ENCODE data around the gene HSD17B2. TPM values are rescaled to one million over a fixed set of nuclear protein-coding genes. Genes with fewer than 3 reads are reported as not detected.

The HSD17B2 gene
- total RNA-seq, 1 donor from 2014 or later = 0.29 TPM

DNA sequence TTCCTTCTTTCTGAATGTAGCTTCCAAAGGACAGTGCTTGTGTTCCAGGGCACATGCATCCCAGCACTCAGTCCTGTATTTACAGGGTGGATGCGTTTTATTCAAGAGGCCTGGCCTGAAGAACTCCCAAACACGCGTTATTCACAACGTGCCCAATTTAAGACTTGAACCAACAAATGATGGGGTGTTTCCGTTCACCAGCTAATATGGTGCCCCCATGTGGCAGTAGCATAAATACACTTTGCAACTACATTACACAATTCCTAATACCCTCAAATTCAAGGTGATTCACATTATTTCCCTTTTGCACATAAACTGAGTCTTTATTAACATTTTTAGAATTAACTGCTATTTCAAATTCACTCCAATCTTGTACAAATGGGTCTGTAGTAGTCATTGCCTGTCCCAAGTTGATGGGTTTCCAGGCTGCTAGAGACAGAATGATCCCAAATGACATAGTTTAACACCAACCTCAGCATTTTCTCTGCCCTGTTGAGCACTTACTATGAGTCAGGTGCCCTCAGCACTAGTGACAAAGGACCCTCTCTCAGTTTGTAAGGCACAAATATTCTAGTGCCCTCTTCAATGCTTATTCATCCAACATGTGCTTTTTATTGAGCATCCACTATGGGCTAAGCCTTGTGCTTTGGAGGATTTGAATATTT lies 26.9 kb downstream of the HSD17B2 start:
- TF ChIP-seq, protein P1, sequence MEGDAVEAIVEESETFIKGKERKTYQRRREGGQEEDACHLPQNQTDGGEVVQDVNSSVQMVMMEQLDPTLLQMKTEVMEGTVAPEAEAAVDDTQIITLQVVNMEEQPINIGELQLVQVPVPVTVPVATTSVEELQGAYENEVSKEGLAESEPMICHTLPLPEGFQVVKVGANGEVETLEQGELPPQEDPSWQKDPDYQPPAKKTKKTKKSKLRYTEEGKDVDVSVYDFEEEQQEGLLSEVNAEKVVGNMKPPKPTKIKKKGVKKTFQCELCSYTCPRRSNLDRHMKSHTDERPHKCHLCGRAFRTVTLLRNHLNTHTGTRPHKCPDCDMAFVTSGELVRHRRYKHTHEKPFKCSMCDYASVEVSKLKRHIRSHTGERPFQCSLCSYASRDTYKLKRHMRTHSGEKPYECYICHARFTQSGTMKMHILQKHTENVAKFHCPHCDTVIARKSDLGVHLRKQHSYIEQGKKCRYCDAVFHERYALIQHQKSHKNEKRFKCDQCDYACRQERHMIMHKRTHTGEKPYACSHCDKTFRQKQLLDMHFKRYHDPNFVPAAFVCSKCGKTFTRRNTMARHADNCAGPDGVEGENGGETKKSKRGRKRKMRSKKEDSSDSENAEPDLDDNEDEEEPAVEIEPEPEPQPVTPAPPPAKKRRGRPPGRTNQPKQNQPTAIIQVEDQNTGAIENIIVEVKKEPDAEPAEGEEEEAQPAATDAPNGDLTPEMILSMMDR (conservative IDR thresholded peaks at IDR 0.05; ENCODE audit: low read depth, low read length) = peak; percentile 79
- DNase-seq (ENCODE audit: low read depth) = no peak
- H3K4me3 ChIP-seq (ENCODE audit: low read depth, low read length) = no peak overlapping the region

DNA sequence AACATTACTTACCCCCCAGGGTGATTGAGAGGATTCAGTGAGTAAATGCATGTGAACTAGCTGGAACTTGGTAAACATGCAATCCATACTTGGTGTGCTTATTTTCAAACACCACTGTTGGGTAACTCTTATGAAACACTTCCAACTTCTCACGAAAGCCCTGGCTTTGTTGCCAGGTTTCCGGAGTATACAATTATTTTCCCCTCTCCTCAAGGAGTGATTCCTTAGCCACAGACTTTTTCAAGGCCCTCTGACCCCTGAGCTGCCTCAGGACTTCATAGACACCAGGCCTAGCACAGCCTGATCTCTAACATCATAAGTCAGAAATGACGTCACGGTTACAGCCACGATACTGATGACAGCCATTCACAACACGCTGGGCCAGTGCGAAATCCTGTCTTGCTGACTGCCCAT lies 27.6 kb downstream of the HSD17B2 start:
- no peak for DNase-seq (ENCODE audit: low read depth)
- H3K4me3 ChIP-seq (ENCODE audit: low read depth, low read length) = no peak overlapping the region
- TF ChIP-seq, protein P1 (conservative IDR thresholded peaks at IDR 0.05; ENCODE audit: low read depth, low read length) = no peak

DNA sequence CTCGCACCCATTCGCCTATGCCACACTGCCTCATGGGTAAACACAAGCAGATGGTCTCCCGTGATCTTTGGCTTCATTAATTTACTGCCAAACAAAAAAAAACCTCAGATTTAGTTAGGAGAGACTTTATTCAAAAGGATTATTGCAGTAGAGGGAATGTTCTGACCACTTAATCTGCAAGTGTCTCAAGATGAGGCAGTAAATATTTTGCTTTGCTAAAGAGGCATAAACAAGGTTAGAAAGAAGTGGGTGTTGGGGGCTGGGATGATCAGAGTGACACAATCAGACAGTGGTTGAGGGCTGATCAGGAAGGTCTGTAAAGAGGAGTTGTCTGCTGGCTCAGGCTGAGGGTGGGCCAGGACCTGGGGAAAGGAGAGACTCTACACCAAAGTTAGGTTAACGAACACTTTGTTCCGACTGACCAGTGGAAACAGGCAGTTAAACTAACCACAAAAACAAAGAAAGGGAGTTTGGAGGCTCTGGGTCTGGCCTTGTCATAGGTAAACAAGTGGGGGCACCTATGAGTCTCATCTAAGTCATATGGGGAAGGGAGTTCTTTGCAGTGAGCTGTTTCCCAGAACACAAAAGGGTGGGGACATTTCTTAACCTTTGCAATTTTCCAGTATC lies 28.5 kb downstream of the HSD17B2 start:
- TF ChIP-seq, protein P1 (conservative IDR thresholded peaks at IDR 0.05; ENCODE audit: low read depth, low read length) = no peak
- H3K4me3 ChIP-seq (ENCODE audit: low read depth, low read length) = no peak overlapping the region
- DNase-seq (ENCODE audit: low read depth) = no peak

DNA sequence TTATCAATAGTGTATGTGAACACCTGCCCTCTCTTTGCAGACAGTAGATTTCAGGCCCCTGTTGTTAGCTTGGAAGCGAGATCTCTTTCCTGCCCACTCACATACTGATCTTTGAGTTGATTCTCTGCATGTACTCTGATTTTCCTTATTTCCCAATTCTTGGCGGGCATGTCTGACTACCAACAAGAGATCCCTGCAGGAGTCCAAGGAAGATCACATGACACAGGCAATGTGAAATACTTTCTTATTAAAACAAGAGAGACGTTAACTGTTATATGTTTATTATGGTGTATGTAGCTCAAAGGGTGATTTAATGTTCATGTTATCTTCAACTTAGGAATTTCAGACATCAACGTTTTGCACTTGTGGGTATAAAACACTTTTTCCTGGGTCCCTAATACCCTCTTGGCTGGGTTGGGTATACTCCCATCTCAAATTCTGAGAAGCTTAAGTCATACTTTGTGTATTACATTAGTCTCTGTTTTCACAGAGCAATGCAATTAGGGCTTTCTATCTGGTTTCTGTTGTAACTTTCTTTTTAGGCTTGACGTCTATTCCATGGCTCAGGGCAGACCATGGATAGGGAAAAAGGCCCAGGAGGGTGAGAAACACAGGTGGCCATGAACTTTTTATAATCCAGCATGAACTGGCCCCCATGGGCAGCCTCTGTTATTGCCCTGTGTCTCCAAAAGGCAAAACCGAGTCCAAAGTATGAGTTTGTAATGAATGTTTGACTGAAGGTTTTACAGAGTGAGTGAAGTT lies 32.2 kb downstream of the HSD17B2 start:
- no peak for DNase-seq (ENCODE audit: low read depth)
- TF ChIP-seq, protein P1 (conservative IDR thresholded peaks at IDR 0.05; ENCODE audit: low read depth, low read length) = no peak
- no peak overlapping the region for H3K4me3 ChIP-seq (ENCODE audit: low read depth, low read length)

DNA sequence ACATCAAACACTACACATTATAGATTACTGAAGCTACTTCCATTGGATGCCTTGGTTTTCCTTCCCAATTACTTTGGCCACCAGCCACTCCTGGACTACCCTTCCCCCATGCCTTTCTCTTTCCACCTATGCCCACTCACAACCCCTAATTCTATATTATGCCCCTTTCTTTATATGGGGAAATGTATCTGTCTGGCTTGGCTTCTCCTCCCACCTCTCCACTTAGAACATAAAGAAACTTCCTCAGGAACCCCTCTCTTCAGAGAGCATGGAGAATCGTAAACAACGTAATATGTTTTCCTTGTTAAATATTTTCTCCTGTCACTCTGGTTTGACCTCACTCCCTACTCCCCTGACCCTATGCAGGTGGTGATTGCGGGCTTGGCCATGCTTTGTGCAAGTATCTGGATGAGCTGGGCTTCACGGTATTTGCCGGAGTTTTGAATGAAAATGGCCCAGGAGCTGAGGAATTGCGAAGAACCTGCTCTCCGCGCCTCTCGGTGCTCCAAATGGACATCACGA lies 32.8 kb downstream of the HSD17B2 start:
- DNase-seq (ENCODE audit: low read depth) = no peak
- no peak overlapping the region for H3K4me3 ChIP-seq (ENCODE audit: low read depth, low read length)
- TF ChIP-seq, protein P1 (conservative IDR thresholded peaks at IDR 0.05; ENCODE audit: low read depth, low read length) = no peak

DNA sequence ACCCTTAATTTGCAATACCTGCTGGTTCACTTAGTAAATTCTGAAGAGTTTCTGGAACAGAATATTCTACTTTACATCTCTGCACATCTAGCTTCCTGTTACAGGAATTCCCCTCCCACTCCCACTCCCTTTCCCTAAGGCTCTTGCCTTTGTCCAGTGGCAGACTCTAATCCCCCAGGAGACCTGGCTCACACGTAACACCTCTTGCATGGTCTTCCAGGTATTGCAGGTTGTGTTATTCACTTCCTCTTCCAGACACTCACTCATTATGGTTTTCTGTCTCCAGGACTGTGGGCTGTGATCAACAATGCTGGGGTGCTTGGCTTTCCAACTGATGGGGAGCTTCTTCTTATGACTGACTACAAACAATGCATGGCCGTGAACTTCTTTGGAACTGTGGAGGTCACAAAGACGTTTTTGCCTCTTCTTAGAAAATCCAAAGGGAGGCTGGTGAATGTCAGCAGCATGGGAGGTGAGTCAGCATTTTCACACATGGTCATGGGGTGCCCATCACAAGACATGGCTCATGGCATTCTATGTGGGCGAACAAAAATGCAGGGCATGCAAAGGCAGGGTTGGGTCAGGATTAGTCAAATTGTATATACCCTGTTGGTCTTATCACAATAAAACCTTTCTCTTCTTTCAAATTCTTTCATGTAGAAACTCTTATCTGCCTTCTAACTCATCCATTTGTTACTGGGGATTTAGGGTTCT lies 35.8 kb downstream of the HSD17B2 start:
- TF ChIP-seq, protein P1 (conservative IDR thresholded peaks at IDR 0.05; ENCODE audit: low read depth, low read length) = no peak
- no peak overlapping the region for H3K4me3 ChIP-seq (ENCODE audit: low read depth, low read length)
- peak; percentile 54 for DNase-seq (ENCODE audit: low read depth)
